ENCODE measurements around the gene ARHGEF28. TPM values are rescaled to one million over a fixed set of nuclear protein-coding genes. Genes with fewer than 3 reads are reported as not detected.
A peak's percentile ranks its signal among the peaks of the same experiment; 100 is the strongest.

ARHGEF28 gene
- total RNA-seq, 1 experiment from 2014 or later = 0.57 TPM

GRCh38 chr5:73719632-73720031 lies 93.6 kb downstream of the ARHGEF28 start:
- Mint-ChIP-seq H3K4me3 (no peak overlapping the region), H3K36me3 (ENCODE audit: insufficient read depth in 1 of 3, low read depth in 3 of 3) (no peaks in the 10 kb centered on the region), H3K9me3 (no peaks in the 10 kb centered on the region), H3K4me1 (peaks cover 10 to 11% of the 10 kb centered on the region in 2 experiments; a peak in 3 of 4 replicates), H3K27ac (0 out of 7 replicates have a peak overlapping the region, but pooled peaks of 1 of the 3 experiments have one; percentile 1), H3K27me3 (ENCODE audit: low read depth) (no peaks in the 10 kb centered on the region)
- Histone ChIP-seq H3K79me1 (ENCODE audit: insufficient read depth, low read depth, low read length, poor library complexity, severe bottlenecking) (no peaks in the 10 kb centered on the region), H4K20me1 (ENCODE audit: control insufficient read depth, insufficient read depth, insufficient read length) (no peaks in the 10 kb centered on the region), H2BK12ac (ENCODE audit: insufficient read length, low read depth, low read length) (no peak overlapping the region), H3K18ac (ENCODE audit: insufficient read length, low read depth, low read length) (no peak overlapping the region), H3K27me3 (ENCODE audit: insufficient read depth, low read length) (no peaks in the 10 kb centered on the region), H2BK120ac (ENCODE audit: low read depth, low read length, poor library complexity, severe bottlenecking) (no peak overlapping the region), H3K27ac (ENCODE audit: insufficient read length, low read depth, low read length) (no peak overlapping the region), H2BK15ac (ENCODE audit: low read depth, low read length) (no peak overlapping the region), H3K4me2 (ENCODE audit: insufficient read depth, insufficient read length, low read length) (no peak overlapping the region), H3K9me3 (ENCODE audit: control insufficient read depth, low read depth, low read length) (no peaks in the 10 kb centered on the region), H3T11ph (ENCODE audit: low read length) (no peak overlapping the region), H4K5ac (ENCODE audit: insufficient read length, low read depth, low read length) (no peak overlapping the region), H2AK5ac (ENCODE audit: insufficient read length, low read length) (no peak overlapping the region), H2BK20ac (ENCODE audit: low read depth, low read length, poor library complexity, severe bottlenecking) (no peak overlapping the region), H3K23ac (ENCODE audit: insufficient read length, low read depth, low read length) (no peak overlapping the region), H4K8ac (replicated peaks; ENCODE audit: insufficient read length, low read depth, low read length) (no peak overlapping the region), H3K4me1 (ENCODE audit: insufficient read depth, low read length) (no peaks in the 10 kb centered on the region; the same call in 1 of the 2 replicates), H3K9ac (ENCODE audit: extremely low read depth, insufficient read length, low read length) (no peak overlapping the region), H3K4ac (ENCODE audit: low read depth, low read length) (no peak overlapping the region), H2AFZ (ENCODE audit: low read length) (no peak overlapping the region), H3K23me2 (ENCODE audit: insufficient read length, low read depth, low read length, poor library complexity, severe bottlenecking) (no peaks in the 10 kb centered on the region), H3K56ac (ENCODE audit: insufficient read length, low read depth, low read length) (no peak overlapping the region), H2BK5ac (ENCODE audit: insufficient read length, low read length) (no peak overlapping the region), H3K14ac (ENCODE audit: insufficient read depth, low read length) (no peak overlapping the region), H3K79me2 (ENCODE audit: insufficient read depth, low read length) (no peaks in the 10 kb centered on the region), H4K91ac (ENCODE audit: insufficient read length, low read depth, low read length) (no peak overlapping the region)
- no peak for DNase-seq
- TF ChIP-seq CTCF (conservative IDR thresholded peaks at IDR 0.05) = no peak
- no CpG with 5 or more reads among the region's 3 CpGs for WGBS (ENCODE audit: extremely low coverage, insufficient read length, low lambda C conversion rate)
